ENCODE data around the gene URI1. TPM values are rescaled to one million over a fixed set of nuclear protein-coding genes. Genes with fewer than 3 reads are reported as not detected.

Gene URI1
- total RNA-seq, 1 experiment from 2014 or later = 56.0 TPM

- ChIA-PET POLR2A (ENCODE audit: unreplicated experiment) (no interaction called here), CTCF (no interaction called here)
- H3K4me3 ChIP-seq = no peak overlapping the region
- H3K79me2 ChIP-seq (ENCODE audit: low read depth) = peaks cover 93% of the 10 kb centered on the region
- H3F3A ChIP-seq (ENCODE audit: insufficient read depth, low read depth) = 0 out of 2 replicates have a peak, but pooled peaks cover 11% of the 10 kb centered on the region
- no peaks in the 10 kb centered on the region for H3K36me3 ChIP-seq (ENCODE audit: low read depth)
- H3K9me2 ChIP-seq (ENCODE audit: insufficient read depth) = no peaks in the 10 kb centered on the region
- H3K4me2 ChIP-seq = no peak overlapping the region
- peaks cover 83% of the 10 kb centered on the region for H4K20me1 ChIP-seq (ENCODE audit: insufficient read depth)
- H3K4me1 ChIP-seq (replicated peaks; ENCODE audit: insufficient read depth) = no peaks in the 10 kb centered on the region
- no peaks in the 10 kb centered on the region for H3K27me3 ChIP-seq (ENCODE audit: insufficient read depth, low read depth)
- no peak for TF ChIP-seq EZH2 (IDR thresholded peaks at IDR 0.05; ENCODE audit: low read depth)
- no peak for TF ChIP-seq CTCF (conservative IDR thresholded peaks at IDR 0.05)
- BruUV-seq (replicated peaks) = no TSS peak
- intact Hi-C loops (cut with micrococcal nuclease; ENCODE audit: unreplicated experiment) = no loop called here
- no peak for DNase-seq
- H2AFZ ChIP-seq = no peak overlapping the region
- no peaks in the 10 kb centered on the region for H3K9me3 ChIP-seq (ENCODE audit: insufficient read depth, low read depth)
- no peak overlapping the region for H3K27ac ChIP-seq
Observed at GRCh38 chr19:29971002-29971401, 29.0 kb downstream of the URI1 start.

GRCh38 chr19:29971648-29972047 is 29.6 kb downstream of the URI1 start:
- intact Hi-C loops (cut with micrococcal nuclease; ENCODE audit: unreplicated experiment) = no loop called here
- H3K27ac ChIP-seq = no peak overlapping the region
- H3K9me3 ChIP-seq (ENCODE audit: insufficient read depth, low read depth) = no peaks in the 10 kb centered on the region
- peaks cover 83% of the 10 kb centered on the region for H4K20me1 ChIP-seq (ENCODE audit: insufficient read depth)
- H3F3A ChIP-seq (ENCODE audit: insufficient read depth, low read depth) = 0 out of 2 replicates have a peak, but pooled peaks cover 7% of the 10 kb centered on the region
- no peak for TF ChIP-seq CTCF (conservative IDR thresholded peaks at IDR 0.05)
- TF ChIP-seq EZH2 (IDR thresholded peaks at IDR 0.05; ENCODE audit: low read depth) = no peak
- POLR2A ChIA-PET (ENCODE audit: unreplicated experiment) = no interaction called here
- H3K9me2 ChIP-seq (ENCODE audit: insufficient read depth) = no peaks in the 10 kb centered on the region
- H3K36me3 ChIP-seq (ENCODE audit: low read depth) = no peaks in the 10 kb centered on the region
- H3K4me2 ChIP-seq = no peak overlapping the region
- no peak overlapping the region for H3K4me3 ChIP-seq
- H3K27me3 ChIP-seq (ENCODE audit: insufficient read depth, low read depth) = no peaks in the 10 kb centered on the region
- CTCF ChIA-PET = no interaction called here
- peaks cover 93% of the 10 kb centered on the region for H3K79me2 ChIP-seq (ENCODE audit: low read depth)
- no peaks in the 10 kb centered on the region for H3K4me1 ChIP-seq (replicated peaks; ENCODE audit: insufficient read depth)
- DNase-seq = no peak
- no peak overlapping the region for H2AFZ ChIP-seq
- BruUV-seq (replicated peaks) = no TSS peak

GRCh38 chr19:29974701-29975100 is 32.7 kb downstream of the URI1 start:
- no peak for DNase-seq
- H3K79me2 ChIP-seq (ENCODE audit: low read depth) = peaks cover 94% of the 10 kb centered on the region
- H2AFZ ChIP-seq = no peak overlapping the region
- no peaks in the 10 kb centered on the region for H3K36me3 ChIP-seq (ENCODE audit: low read depth)
- H3K9me3 ChIP-seq (ENCODE audit: insufficient read depth, low read depth) = no peaks in the 10 kb centered on the region
- H3K4me2 ChIP-seq = no peak overlapping the region
- ChIA-PET POLR2A (ENCODE audit: unreplicated experiment) (no interaction called here), CTCF (no interaction called here)
- no peak for TF ChIP-seq CTCF (conservative IDR thresholded peaks at IDR 0.05)
- TF ChIP-seq EZH2 (IDR thresholded peaks at IDR 0.05; ENCODE audit: low read depth) = no peak
- H3K27me3 ChIP-seq (ENCODE audit: insufficient read depth, low read depth) = no peaks in the 10 kb centered on the region
- H3K4me3 ChIP-seq = no peak overlapping the region
- intact Hi-C loops (cut with micrococcal nuclease; ENCODE audit: unreplicated experiment) = no loop called here
- no TSS peak for BruUV-seq (replicated peaks)
- H3K27ac ChIP-seq = no peak overlapping the region
- H4K20me1 ChIP-seq (ENCODE audit: insufficient read depth) = peaks cover 74% of the 10 kb centered on the region
- H3K4me1 ChIP-seq (replicated peaks; ENCODE audit: insufficient read depth) = no peaks in the 10 kb centered on the region
- H3F3A ChIP-seq (ENCODE audit: insufficient read depth, low read depth) = 0 out of 2 replicates have a peak, but pooled peaks cover 7% of the 10 kb centered on the region
- no peaks in the 10 kb centered on the region for H3K9me2 ChIP-seq (ENCODE audit: insufficient read depth)

Data from PC-9 (cell line).